Breast epithelium (tissue), 4 donors: Measurements from ENCODE around the gene ISG20. TPM values are rescaled to one million over a fixed set of nuclear protein-coding genes. Genes with fewer than 3 reads are reported as not detected.

Source experiments
- DNase-seq, 2 donors: peaks; one replicate each; pipeline ENCODE4 v3.0.0-alpha.2; 2019; ENCODE audit warnings: low spot score in 2 of 2
- H3K27ac ChIP-seq, 2 donors: fragments of 200-600 bp; sonication (generic) in 1 of 2; one replicate each; pipeline ENCODE4 v1.5.1; 2016 to 2019; ENCODE audit warnings: mild to moderate bottlenecking in 1 of 2
- H3K27me3 ChIP-seq, 2 donors: fragments of 200-600 bp; sonication (generic) in 1 of 2; one replicate each; pipeline versions ENCODE4 v1.5.1 to v1.6.0; 2017 to 2019; ENCODE audit warnings: control low read depth in 1 of 2, mild to moderate bottlenecking in 1 of 2
- H3K36me3 ChIP-seq: fragments of 200-600 bp; one replicate; pipeline ENCODE4 v1.5.1; 2019
- H3K4me1 ChIP-seq, 2 donors: fragments of 200-600 bp; sonication (generic); one replicate each; pipeline ENCODE4 v1.5.1; 2016 to 2019; ENCODE audit warnings: control low read depth in 1 of 2
- H3K4me3 ChIP-seq, 3 donors: fragments of 200-600 bp; sonication (generic); 1 replicate in 2 of 3; 2 replicates in 1 of 3; pipeline ENCODE4 v1.5.1; 2016 to 2019; ENCODE audit warnings: mild to moderate bottlenecking in 3 of 3, moderate library complexity in 2 of 3
- H3K9me3 ChIP-seq, 2 donors: fragments of 200-600 bp; sonication (generic) in 1 of 2; one replicate each; pipeline ENCODE4 v1.5.1; 2016 to 2019; ENCODE audit warnings: control low read depth in 1 of 2
- POLR2A ChIP-seq: fragments of 450-650 bp; IDR thresholded peaks from one replicate; pipeline ENCODE4 v1.6.1; 2016; ENCODE audit warnings: antibody characterized with exemption, mild to moderate bottlenecking, moderate library complexity
- POLR2AphosphoS5 ChIP-seq, 3 donors: sonication (generic); formaldehyde crosslinking; IDR thresholded peaks; one replicate each; pipeline ENCODE4 v1.6.1; 2017; ENCODE audit warnings: antibody characterized with exemption in 3 of 3
- intact Hi-C: fragments of 100-400 bp; cut with DNase I; formaldehyde crosslinking; loops from one replicate; pipeline ENCODE4 v1.15.1; 2023; ENCODE audit warnings: low total_unique reads
- total RNA-seq, 3 donors: library from RNA; depleted of rRNA; stranded (reverse); fragments of >200 nt; gene quantifications; one replicate each; pipeline ENCODE4 v1.1.0, GENCODE V29; 2016
- TF ChIP-seq, protein P1 (sequence below), 3 donors: fragments of 450-650 bp; IDR thresholded peaks; one replicate each; pipeline ENCODE4 v1.5.1; 2016 to 2017; ENCODE audit warnings: antibody characterized with exemption in 3 of 3, mild to moderate bottlenecking in 3 of 3, moderate library complexity in 3 of 3

The ISG20 gene
- total RNA-seq, 3 donors from 2014 or later: 7.4 to 34.4 (median 18.6) TPM

DNA sequence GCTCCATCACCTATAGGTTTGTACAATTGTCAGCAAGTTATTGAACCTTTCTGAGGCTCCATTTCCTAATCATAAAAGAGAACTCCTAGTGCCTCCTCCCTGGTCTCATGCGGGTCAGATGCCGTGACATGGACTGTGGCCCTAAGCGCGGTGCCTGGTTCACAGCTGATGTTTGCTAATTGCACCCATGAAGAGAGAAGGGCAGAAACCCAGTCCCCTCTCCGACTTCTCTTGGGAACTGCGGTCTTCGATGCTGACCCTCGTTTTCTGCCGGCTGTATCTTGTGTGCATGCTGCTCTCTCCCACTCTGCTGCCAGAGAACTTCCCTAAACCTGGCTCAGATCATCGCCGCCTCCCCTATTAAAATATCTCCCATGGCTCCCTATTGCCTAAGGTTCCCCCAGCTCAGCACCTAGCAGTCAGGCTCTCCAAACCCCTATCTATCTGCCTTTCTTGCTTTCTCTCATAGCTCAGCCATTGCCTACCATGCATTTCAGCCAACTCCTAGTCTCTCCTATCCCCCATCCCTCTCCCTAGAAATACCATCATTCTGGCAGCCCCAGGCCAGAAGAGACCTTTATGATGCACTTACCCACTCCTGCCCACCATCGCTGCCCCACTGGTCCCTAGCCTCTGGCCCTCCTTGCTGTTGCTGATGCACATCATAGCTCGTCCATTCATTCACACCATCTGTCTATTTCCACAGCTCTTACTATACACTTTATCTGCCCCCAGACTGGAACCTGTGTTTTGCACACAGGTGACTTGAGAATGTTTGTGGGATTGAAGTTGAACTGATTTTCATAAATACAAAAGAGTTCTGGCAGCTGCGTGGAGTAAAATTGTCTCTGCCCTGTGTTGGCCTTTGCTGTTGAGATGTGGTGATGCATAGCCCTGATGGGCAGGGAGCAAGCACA, 6.6 kb downstream of the ISG20 start:
- Histone ChIP-seq H3K27ac (no peak overlapping the region), H3K4me1 (peaks cover 0 to 17% of the 10 kb centered on the region in 2 donors), H3K4me3 (no peak overlapping the region), H3K9me3 (no peaks in the 10 kb centered on the region), H3K36me3 (no peaks in the 10 kb centered on the region), H3K27me3 (no peaks in the 10 kb centered on the region)
- DNase-seq: no peak
- no peak for TF ChIP-seq POLR2A
- intact Hi-C loops: no loop called here

GRCh38 chr15:88646088-88646405, 7.2 kb downstream of the ISG20 start:
- DNase-seq: no peak
- H3K27me3 ChIP-seq: no peaks in the 10 kb centered on the region
- TF ChIP-seq POLR2AphosphoS5 (IDR thresholded peaks at IDR 0.05): no peak
- TF ChIP-seq, protein P1, sequence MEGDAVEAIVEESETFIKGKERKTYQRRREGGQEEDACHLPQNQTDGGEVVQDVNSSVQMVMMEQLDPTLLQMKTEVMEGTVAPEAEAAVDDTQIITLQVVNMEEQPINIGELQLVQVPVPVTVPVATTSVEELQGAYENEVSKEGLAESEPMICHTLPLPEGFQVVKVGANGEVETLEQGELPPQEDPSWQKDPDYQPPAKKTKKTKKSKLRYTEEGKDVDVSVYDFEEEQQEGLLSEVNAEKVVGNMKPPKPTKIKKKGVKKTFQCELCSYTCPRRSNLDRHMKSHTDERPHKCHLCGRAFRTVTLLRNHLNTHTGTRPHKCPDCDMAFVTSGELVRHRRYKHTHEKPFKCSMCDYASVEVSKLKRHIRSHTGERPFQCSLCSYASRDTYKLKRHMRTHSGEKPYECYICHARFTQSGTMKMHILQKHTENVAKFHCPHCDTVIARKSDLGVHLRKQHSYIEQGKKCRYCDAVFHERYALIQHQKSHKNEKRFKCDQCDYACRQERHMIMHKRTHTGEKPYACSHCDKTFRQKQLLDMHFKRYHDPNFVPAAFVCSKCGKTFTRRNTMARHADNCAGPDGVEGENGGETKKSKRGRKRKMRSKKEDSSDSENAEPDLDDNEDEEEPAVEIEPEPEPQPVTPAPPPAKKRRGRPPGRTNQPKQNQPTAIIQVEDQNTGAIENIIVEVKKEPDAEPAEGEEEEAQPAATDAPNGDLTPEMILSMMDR (IDR thresholded peaks at IDR 0.05): no peak
- TF ChIP-seq POLR2A: no peak
- no peak overlapping the region for H3K27ac ChIP-seq
- H3K9me3 ChIP-seq: no peaks in the 10 kb centered on the region
- H3K36me3 ChIP-seq: no peaks in the 10 kb centered on the region
- peaks cover 0 to 17% of the 10 kb centered on the region in 2 donors for H3K4me1 ChIP-seq
- intact Hi-C loops: no loop called here
- H3K4me3 ChIP-seq: no peak overlapping the region

DNA sequence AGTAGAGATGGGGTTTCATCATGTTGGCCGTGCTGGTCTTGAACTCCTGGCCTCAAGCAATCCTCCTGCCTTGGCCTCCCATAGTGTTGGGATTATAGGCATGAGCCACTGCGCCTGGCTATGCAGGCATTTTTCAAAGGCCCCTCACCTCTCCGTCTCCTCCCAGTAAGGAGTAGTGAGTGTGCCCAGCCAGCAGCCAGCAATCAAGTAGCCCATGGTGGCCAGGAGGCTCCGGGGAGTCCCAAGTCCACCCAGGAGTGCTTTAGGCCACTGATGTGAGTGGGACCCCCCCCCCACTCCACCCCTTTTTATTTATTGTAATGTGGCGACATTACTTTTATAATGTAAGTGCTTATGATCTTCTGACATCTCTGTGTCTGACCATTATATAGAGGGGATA, 8.1 kb downstream of the ISG20 start:
- TF ChIP-seq POLR2AphosphoS5 (IDR thresholded peaks at IDR 0.05): no peak
- TF ChIP-seq, protein P1 (IDR thresholded peaks at IDR 0.05): no peak
- no peak for TF ChIP-seq POLR2A
- peaks cover 0 to 17% of the 10 kb centered on the region in 2 donors for H3K4me1 ChIP-seq
- H3K9me3 ChIP-seq: no peaks in the 10 kb centered on the region
- H3K36me3 ChIP-seq: no peaks in the 10 kb centered on the region
- H3K4me3 ChIP-seq: no peak overlapping the region
- no peak for DNase-seq
- intact Hi-C loops: no loop called here
- H3K27me3 ChIP-seq: no peaks in the 10 kb centered on the region
- no peak overlapping the region for H3K27ac ChIP-seq

GRCh38 chr15:88647351-88648105, 8.7 kb downstream of the ISG20 start:
- H3K36me3 ChIP-seq: no peaks in the 10 kb centered on the region
- no peak overlapping the region for H3K4me3 ChIP-seq
- no peaks in the 10 kb centered on the region for H3K27me3 ChIP-seq
- no peaks in the 10 kb centered on the region for H3K9me3 ChIP-seq
- peaks cover 0 to 17% of the 10 kb centered on the region in 2 donors for H3K4me1 ChIP-seq
- DNase-seq: peak in 1 of 2 donors; percentile 38
- intact Hi-C loops: no loop called here
- TF ChIP-seq POLR2A: no peak
- TF ChIP-seq, protein P1 (IDR thresholded peaks at IDR 0.05): no peak
- TF ChIP-seq POLR2AphosphoS5 (IDR thresholded peaks at IDR 0.05): no peak
- peak overlapping the region; percentile 22 to 66 for H3K27ac ChIP-seq

DNA sequence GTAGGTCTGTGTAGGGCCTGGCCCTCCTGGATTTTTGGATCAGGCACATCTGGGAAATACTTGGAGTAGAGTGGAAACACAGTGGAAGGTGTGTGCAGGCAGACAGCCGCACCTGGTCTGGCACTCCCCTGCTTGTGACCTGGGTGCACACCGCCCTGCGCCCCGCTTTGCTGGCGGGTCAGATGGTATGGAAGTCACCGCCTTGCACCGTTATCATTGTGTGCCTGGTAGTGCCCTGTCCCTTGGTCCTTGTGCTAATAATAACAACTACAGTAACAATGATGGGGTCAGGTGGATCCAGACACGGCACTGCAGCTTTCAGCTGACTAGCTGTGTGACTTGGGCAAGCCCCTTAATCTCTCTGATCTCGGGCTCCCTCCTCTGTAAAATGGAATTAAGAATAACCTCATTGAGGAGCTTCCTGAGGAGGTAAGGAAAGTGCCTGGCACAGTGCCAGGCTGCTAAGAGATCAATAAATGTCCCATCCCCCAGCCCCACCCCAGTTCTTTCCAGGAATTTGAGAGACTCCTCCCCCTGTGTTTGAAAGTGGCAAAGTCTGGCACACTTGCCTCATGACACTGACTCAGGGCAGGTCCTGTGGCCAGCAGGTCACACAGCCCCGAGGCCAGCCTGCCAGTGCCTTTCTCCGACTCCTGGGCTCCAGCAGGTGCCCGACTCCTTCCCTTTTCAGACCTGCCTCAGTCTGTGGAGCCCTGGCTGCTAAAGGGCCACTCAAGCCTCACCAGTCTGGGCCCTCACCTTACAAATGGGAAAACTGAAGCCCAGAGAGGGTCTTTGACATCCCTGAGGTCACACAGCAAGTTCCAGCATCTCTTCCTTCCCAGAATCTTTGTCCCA, 9.8 kb downstream of the ISG20 start:
- H3K36me3 ChIP-seq: no peaks in the 10 kb centered on the region
- TF ChIP-seq POLR2A (no peak), POLR2AphosphoS5 (IDR thresholded peaks at IDR 0.05) (no peak)
- TF ChIP-seq, protein P1 (IDR thresholded peaks at IDR 0.05): no peak
- H3K4me3 ChIP-seq: no peak overlapping the region
- intact Hi-C loops: no loop called here
- H3K9me3 ChIP-seq: no peaks in the 10 kb centered on the region
- peaks cover 0 to 17% of the 10 kb centered on the region in 2 donors for H3K4me1 ChIP-seq
- peak in 1 of 2 donors; percentile 35 for DNase-seq
- peak overlapping the region; percentile 66 to 74 for H3K27ac ChIP-seq
- H3K27me3 ChIP-seq: no peaks in the 10 kb centered on the region
